ENCODE results near the gene ABHD17A. TPM values are rescaled to one million over a fixed set of nuclear protein-coding genes. Genes with fewer than 3 reads are reported as not detected.

The ABHD17A gene
- polyA plus RNA-seq, 1 donor (not counting 4 experiments of a cell fraction or from before 2014, with no cell fraction given) = 27.2 TPM

DNA sequence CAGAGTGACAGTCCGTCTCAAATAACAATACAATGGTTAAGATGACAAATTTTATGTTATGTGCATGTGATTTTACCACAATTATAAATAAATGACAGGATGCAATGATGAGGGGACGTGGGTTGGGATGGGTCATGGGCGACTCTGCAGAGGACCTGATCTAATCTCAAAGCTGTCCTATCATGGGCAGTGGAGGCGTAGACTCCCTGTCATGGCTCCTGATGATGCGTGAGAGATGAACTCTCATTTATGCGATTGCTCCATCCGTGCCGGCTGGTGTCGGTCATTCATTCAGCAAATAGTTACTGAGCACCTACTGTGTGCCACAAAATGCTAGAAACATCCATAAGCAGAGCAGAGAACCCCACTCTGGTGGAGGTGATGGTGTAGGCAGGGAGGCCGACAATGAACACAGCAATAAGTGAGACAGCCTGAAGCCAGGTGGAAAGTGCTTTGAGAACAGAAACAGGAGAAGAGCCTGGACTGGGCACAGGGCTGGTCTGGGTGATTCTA lies 35.4 kb downstream of the ABHD17A start:
- H3K27me3 ChIP-seq (ENCODE audit: control insufficient read depth, extremely low read depth, insufficient read depth, low read length) = no peaks in the 10 kb centered on the region
- no peaks in the 10 kb centered on the region for H3K9me3 ChIP-seq (ENCODE audit: control insufficient read depth, low read depth, low read length)
- DNase-seq (ENCODE audit: low read depth, low spot score) (no peak), FAIRE-seq (no peak)
- H3K36me3 ChIP-seq (ENCODE audit: control insufficient read depth in 2 of 2, extremely low read depth in 1 of 2, insufficient read depth in 2 of 2, low read length in 2 of 2) = peaks cover 7 to 12% of the 10 kb centered on the region in 2 experiments
- H3K79me2 ChIP-seq (ENCODE audit: control insufficient read depth, insufficient read depth, low read length) = peaks cover 63% of the 10 kb centered on the region
- H3K27ac ChIP-seq (ENCODE audit: control insufficient read depth, insufficient read depth, low read length) = no peak overlapping the region
- no peak overlapping the region for H2AFZ ChIP-seq (ENCODE audit: control insufficient read depth, low read length)
- peaks cover 9% of the 10 kb centered on the region for H4K20me1 ChIP-seq (ENCODE audit: control insufficient read depth, extremely low read depth, insufficient read depth, low read length)
- H3K4me1 ChIP-seq (ENCODE audit: control insufficient read depth, extremely low read depth, insufficient read depth, low read length) = peaks cover 41% of the 10 kb centered on the region
- TF ChIP-seq, protein P1, sequence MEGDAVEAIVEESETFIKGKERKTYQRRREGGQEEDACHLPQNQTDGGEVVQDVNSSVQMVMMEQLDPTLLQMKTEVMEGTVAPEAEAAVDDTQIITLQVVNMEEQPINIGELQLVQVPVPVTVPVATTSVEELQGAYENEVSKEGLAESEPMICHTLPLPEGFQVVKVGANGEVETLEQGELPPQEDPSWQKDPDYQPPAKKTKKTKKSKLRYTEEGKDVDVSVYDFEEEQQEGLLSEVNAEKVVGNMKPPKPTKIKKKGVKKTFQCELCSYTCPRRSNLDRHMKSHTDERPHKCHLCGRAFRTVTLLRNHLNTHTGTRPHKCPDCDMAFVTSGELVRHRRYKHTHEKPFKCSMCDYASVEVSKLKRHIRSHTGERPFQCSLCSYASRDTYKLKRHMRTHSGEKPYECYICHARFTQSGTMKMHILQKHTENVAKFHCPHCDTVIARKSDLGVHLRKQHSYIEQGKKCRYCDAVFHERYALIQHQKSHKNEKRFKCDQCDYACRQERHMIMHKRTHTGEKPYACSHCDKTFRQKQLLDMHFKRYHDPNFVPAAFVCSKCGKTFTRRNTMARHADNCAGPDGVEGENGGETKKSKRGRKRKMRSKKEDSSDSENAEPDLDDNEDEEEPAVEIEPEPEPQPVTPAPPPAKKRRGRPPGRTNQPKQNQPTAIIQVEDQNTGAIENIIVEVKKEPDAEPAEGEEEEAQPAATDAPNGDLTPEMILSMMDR (optimal IDR thresholded peaks at IDR 0.05 in 1 of 3, IDR thresholded peaks at IDR 0.05 in 1 of 3, conservative IDR thresholded peaks at IDR 0.05 in 1 of 3; ENCODE audit: extremely low read depth in 1 of 3, insufficient read depth in 2 of 3, low read length in 3 of 3) = no peak
- TF ChIP-seq EZH2 (IDR thresholded peaks at IDR 0.05; ENCODE audit: low read length) = no peak
- H3K9ac ChIP-seq (ENCODE audit: control insufficient read depth, extremely low read depth, insufficient read depth, low read length) = no peak overlapping the region
- dilution Hi-C loops (cut with MboI; ENCODE audit: extremely low pct_ligation_motif_present, low sequenced_read_pairs) = no loop called here
- no peak overlapping the region for H3K4me2 ChIP-seq (ENCODE audit: control insufficient read depth, extremely low read depth, insufficient read depth, low read depth, low read length)
- H3K4me3 ChIP-seq (ENCODE audit: control insufficient read depth in 2 of 3, extremely low read depth in 1 of 3, insufficient read depth in 2 of 3, low read depth in 1 of 3, low read length in 3 of 3) = no peak overlapping the region
- H3K9me1 ChIP-seq (ENCODE audit: control insufficient read depth, extremely low read depth, insufficient read depth, low read length) = no peaks in the 10 kb centered on the region

DNA sequence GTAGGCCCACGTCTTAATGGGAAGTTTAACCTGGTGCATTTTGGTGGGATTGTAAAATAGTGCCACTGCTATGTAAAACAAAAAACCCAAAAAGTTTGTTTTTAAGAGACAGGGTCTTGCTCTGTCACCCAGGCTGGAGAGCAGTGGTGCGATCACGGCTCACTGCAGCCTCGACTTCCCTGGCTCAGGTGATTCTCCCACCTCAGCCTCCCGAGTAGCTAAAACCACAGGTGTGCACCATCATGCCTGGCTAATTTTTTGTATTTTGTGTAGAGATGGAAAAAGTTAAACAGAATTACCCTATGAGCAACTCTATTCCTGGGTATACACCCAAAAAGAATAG lies 36.2 kb downstream of the ABHD17A start:
- Histone ChIP-seq H4K20me1 (ENCODE audit: control insufficient read depth, extremely low read depth, insufficient read depth, low read length) (peaks cover 11% of the 10 kb centered on the region), H3K4me2 (ENCODE audit: control insufficient read depth, extremely low read depth, insufficient read depth, low read depth, low read length) (peak overlapping the region; percentile 37), H3K9me3 (ENCODE audit: control insufficient read depth, low read depth, low read length) (no peaks in the 10 kb centered on the region), H3K36me3 (ENCODE audit: control insufficient read depth in 2 of 2, extremely low read depth in 1 of 2, insufficient read depth in 2 of 2, low read length in 2 of 2) (peaks cover 8 to 12% of the 10 kb centered on the region in 2 experiments), H3K9me1 (ENCODE audit: control insufficient read depth, extremely low read depth, insufficient read depth, low read length) (no peaks in the 10 kb centered on the region), H3K4me3 (ENCODE audit: control insufficient read depth in 2 of 3, extremely low read depth in 1 of 3, insufficient read depth in 2 of 3, low read depth in 1 of 3, low read length in 3 of 3) (no peak overlapping the region), H3K27ac (ENCODE audit: control insufficient read depth, insufficient read depth, low read length) (peak overlapping the region; percentile 89), H2AFZ (ENCODE audit: control insufficient read depth, low read length) (no peak overlapping the region), H3K79me2 (ENCODE audit: control insufficient read depth, insufficient read depth, low read length) (peaks cover 63% of the 10 kb centered on the region), H3K27me3 (ENCODE audit: control insufficient read depth, extremely low read depth, insufficient read depth, low read length) (no peaks in the 10 kb centered on the region), H3K4me1 (ENCODE audit: control insufficient read depth, extremely low read depth, insufficient read depth, low read length) (peaks cover 41% of the 10 kb centered on the region), H3K9ac (ENCODE audit: control insufficient read depth, extremely low read depth, insufficient read depth, low read length) (peak overlapping the region; percentile 94)
- TF ChIP-seq, protein P1 (optimal IDR thresholded peaks at IDR 0.05 in 1 of 3, IDR thresholded peaks at IDR 0.05 in 1 of 3, conservative IDR thresholded peaks at IDR 0.05 in 1 of 3; ENCODE audit: extremely low read depth in 1 of 3, insufficient read depth in 2 of 3, low read length in 3 of 3) = no peak
- TF ChIP-seq EZH2 (IDR thresholded peaks at IDR 0.05; ENCODE audit: low read length) = no peak
- dilution Hi-C loops (cut with MboI; ENCODE audit: extremely low pct_ligation_motif_present, low sequenced_read_pairs) = no loop called here
- DNase-seq (ENCODE audit: low read depth, low spot score) (no peak), FAIRE-seq (no peak)
